Astrocyte (in vitro differentiated cells and primary cell): ENCODE results near the gene SCUBE1.

Experiments used
- EZH2 ChIP-seq: IDR thresholded peaks from 2 replicates; pipeline ENCODE4 v1.6.1; 2012; ENCODE audit warnings: mild to moderate bottlenecking, low read length, inconsistent platforms; ENCODE audit not compliant: insufficient read depth
- TF ChIP-seq, protein P1 (sequence below): IDR thresholded peaks from 2 replicates; pipeline ENCODE4 v1.5.1; 2011; ENCODE audit warnings: low read depth, mild to moderate bottlenecking, inconsistent platforms, low read length, moderate library complexity; ENCODE audit not compliant: insufficient read depth

DNA sequence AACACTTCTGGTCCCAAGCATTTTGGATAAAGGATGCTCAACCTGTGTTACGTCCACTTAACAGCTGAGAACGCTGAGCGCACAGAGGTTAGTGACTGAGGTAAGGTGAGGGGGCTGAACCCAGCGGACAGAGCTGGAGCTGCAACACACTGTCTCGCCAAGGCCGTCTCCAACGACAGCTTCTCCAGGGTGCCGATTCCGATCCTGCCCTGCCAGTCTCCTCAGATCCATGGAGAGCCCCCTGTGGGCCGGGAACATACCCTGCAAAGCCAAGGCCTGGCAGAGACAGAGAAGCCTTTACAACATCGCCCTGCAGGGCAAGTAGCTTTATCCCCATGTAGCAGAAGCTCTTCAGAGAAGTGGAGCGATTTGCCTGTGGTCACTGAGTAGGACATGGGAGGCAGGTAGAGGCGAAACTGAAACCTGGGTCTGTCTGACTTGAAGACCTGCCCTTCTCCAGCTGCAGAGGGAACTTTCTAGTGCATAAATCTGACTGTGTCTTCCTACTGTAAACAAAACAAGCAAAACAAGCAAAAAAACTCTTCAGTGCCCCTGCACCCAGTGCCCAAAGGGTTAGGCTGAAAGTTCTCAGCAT, 72.8 kb downstream of the SCUBE1 start:
- TF ChIP-seq, protein P1, sequence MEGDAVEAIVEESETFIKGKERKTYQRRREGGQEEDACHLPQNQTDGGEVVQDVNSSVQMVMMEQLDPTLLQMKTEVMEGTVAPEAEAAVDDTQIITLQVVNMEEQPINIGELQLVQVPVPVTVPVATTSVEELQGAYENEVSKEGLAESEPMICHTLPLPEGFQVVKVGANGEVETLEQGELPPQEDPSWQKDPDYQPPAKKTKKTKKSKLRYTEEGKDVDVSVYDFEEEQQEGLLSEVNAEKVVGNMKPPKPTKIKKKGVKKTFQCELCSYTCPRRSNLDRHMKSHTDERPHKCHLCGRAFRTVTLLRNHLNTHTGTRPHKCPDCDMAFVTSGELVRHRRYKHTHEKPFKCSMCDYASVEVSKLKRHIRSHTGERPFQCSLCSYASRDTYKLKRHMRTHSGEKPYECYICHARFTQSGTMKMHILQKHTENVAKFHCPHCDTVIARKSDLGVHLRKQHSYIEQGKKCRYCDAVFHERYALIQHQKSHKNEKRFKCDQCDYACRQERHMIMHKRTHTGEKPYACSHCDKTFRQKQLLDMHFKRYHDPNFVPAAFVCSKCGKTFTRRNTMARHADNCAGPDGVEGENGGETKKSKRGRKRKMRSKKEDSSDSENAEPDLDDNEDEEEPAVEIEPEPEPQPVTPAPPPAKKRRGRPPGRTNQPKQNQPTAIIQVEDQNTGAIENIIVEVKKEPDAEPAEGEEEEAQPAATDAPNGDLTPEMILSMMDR = peak; percentile 4
- TF ChIP-seq EZH2 = no peak
